Measurements from ENCODE around the gene RCOR1.
"Not testable (repeated sequence)": the region's sequence is repeated elsewhere in the genome, so short reads cannot be mapped to it uniquely, and the experiment has no call there.

RCOR1 gene

GRCh38 chr14:102633906-102634595 lies 41.6 kb downstream of the RCOR1 start:
- DNase-seq = peak; percentile 79

- not testable (repeated sequence) for DNase-seq
Measured at GRCh38 chr14:102639611-102640010, 47.2 kb downstream of the RCOR1 start.

GRCh38 chr14:102644523-102644922 lies 52.1 kb downstream of the RCOR1 start:
- no peak for DNase-seq

- DNase-seq = peak; percentile 22
Measured at GRCh38 chr14:102645746-102646440, 53.4 kb downstream of the RCOR1 start.

GRCh38 chr14:102646615-102647014 lies 54.2 kb downstream of the RCOR1 start:
- DNase-seq = no peak

- DNase-seq = no peak
Measured at GRCh38 chr14:102652194-102652593, 59.7 kb downstream of the RCOR1 start.

GRCh38 chr14:102654298-102654697 lies 61.8 kb downstream of the RCOR1 start:
- peak; percentile 24 for DNase-seq

GRCh38 chr14:102655137-102655536 lies 62.7 kb downstream of the RCOR1 start:
- no peak for DNase-seq

GRCh38 chr14:102659797-102660196 lies 67.3 kb downstream of the RCOR1 start:
- no peak for DNase-seq

GRCh38 chr14:102661614-102662013 lies 69.2 kb downstream of the RCOR1 start:
- no peak for DNase-seq

- DNase-seq = no peak
Measured at GRCh38 chr14:102662636-102663430, 70.4 kb downstream of the RCOR1 start.

- DNase-seq = no peak
Measured at GRCh38 chr14:102663440-102663839, 71.0 kb downstream of the RCOR1 start.

- no peak for DNase-seq
Measured at GRCh38 chr14:102665621-102666020, 73.2 kb downstream of the RCOR1 start.

- no peak for DNase-seq
Measured at GRCh38 chr14:102666635-102667034, 74.2 kb downstream of the RCOR1 start.

GRCh38 chr14:102667703-102668102 lies 75.3 kb downstream of the RCOR1 start:
- no peak for DNase-seq

GRCh38 chr14:102668291-102668873 lies 75.9 kb downstream of the RCOR1 start:
- no peak for DNase-seq

GRCh38 chr14:102671410-102671809 lies 79.0 kb downstream of the RCOR1 start:
- DNase-seq = no peak

GRCh38 chr14:102672410-102672960 lies 80.0 kb downstream of the RCOR1 start:
- DNase-seq = no peak

- DNase-seq = no peak
Measured at GRCh38 chr14:102675396-102675795, 82.9 kb downstream of the RCOR1 start.

GRCh38 chr14:102678394-102678793 lies 85.9 kb downstream of the RCOR1 start:
- no peak for DNase-seq

GRCh38 chr14:102683399-102684297 lies 91.2 kb downstream of the RCOR1 start:
- DNase-seq = no peak

- DNase-seq = no peak
Measured at GRCh38 chr14:102684298-102684663, 91.8 kb downstream of the RCOR1 start.

All from activated CD4-positive, alpha-beta T cell treated with anti-CD3 and anti-CD28 coated beads, Interleukin-10, Interleukin-2, amounts not matched to agents 100 ng/mL and 50 ng/mL, durations not matched to agents 16 hours and 8 hours (primary cell).